HL-60 (cell line): ENCODE data around the gene IGF2BP3.

Experiments
- DNase-seq, 2 experiments: peaks; one replicate each; pipeline ENCODE4 v3.0.0-alpha.2; 2010 to 2020; ENCODE audit warnings: low read depth in 1 of 2, low spot score in 1 of 2
- H3K27ac ChIP-seq: fragments of 250-450 bp; sonication (Bioruptor Pico); replicated peaks from 2 replicates; pipeline ENCODE4 v1.5.1; 2020; ENCODE audit warnings: mild to moderate bottlenecking, moderate library complexity
- H3K27me3 ChIP-seq: fragments of 250-450 bp; sonication (Bioruptor Pico); 2 replicates; pipeline ENCODE4 v1.5.1; 2021; ENCODE audit warnings: mild to moderate bottlenecking, moderate library complexity; ENCODE audit not compliant: insufficient read depth, poor library complexity, severe bottlenecking
- H3K4me3 ChIP-seq: replicated peaks from 2 replicates; pipeline ENCODE4 v1.5.1; 2011; ENCODE audit warnings: mild to moderate bottlenecking, control low read depth, low read length; ENCODE audit not compliant: insufficient read depth
- GABPA ChIP-seq: IDR thresholded peaks from 2 replicates; pipeline ENCODE4 v1.6.1; 2012; ENCODE audit warnings: low read depth
- POLR2AphosphoS5 ChIP-seq: IDR thresholded peaks from 2 replicates; pipeline ENCODE4 v1.6.1; 2012; ENCODE audit warnings: low read depth
- SPI1 ChIP-seq: IDR thresholded peaks from 2 replicates; pipeline ENCODE4 v1.6.1; 2012; ENCODE audit warnings: low read depth, mild to moderate bottlenecking, borderline replicate concordance
- TF ChIP-seq, protein P1 (sequence below): IDR thresholded peaks from one replicate; pipeline ENCODE4 v1.5.1; 2011; ENCODE audit warnings: low read length, control low read depth, inconsistent platforms; ENCODE audit not compliant: insufficient read depth
- TF ChIP-seq, protein P2 (sequence below): IDR thresholded peaks from 2 replicates; pipeline ENCODE4 v1.6.1; 2012; ENCODE audit warnings: low read depth; ENCODE audit not compliant: insufficient replicate concordance

Gene IGF2BP3

DNA sequence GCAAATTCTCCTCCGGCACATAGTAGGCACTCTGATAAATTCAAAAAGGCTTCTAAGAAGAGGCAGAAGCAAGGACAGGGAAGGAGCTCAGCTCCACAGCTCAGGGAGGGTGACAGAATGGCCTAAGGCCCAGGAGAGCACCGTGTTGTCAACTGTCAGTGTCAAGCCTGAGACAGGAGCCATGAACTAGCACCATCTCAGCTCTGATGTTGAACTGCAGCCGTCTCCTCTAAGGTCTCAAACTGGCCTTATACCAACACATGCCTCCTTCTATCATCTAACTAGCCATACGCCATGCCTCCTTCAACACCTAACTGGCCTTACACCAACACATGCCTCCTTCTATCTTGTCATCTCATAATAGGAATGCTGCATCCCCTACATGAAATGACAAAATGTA, 73.0 kb downstream of the IGF2BP3 start:
- DNase-seq: no peak
- no peak overlapping the region for H3K27ac ChIP-seq
- TF ChIP-seq, protein P1, sequence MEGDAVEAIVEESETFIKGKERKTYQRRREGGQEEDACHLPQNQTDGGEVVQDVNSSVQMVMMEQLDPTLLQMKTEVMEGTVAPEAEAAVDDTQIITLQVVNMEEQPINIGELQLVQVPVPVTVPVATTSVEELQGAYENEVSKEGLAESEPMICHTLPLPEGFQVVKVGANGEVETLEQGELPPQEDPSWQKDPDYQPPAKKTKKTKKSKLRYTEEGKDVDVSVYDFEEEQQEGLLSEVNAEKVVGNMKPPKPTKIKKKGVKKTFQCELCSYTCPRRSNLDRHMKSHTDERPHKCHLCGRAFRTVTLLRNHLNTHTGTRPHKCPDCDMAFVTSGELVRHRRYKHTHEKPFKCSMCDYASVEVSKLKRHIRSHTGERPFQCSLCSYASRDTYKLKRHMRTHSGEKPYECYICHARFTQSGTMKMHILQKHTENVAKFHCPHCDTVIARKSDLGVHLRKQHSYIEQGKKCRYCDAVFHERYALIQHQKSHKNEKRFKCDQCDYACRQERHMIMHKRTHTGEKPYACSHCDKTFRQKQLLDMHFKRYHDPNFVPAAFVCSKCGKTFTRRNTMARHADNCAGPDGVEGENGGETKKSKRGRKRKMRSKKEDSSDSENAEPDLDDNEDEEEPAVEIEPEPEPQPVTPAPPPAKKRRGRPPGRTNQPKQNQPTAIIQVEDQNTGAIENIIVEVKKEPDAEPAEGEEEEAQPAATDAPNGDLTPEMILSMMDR: no peak
- TF ChIP-seq, protein P2, sequence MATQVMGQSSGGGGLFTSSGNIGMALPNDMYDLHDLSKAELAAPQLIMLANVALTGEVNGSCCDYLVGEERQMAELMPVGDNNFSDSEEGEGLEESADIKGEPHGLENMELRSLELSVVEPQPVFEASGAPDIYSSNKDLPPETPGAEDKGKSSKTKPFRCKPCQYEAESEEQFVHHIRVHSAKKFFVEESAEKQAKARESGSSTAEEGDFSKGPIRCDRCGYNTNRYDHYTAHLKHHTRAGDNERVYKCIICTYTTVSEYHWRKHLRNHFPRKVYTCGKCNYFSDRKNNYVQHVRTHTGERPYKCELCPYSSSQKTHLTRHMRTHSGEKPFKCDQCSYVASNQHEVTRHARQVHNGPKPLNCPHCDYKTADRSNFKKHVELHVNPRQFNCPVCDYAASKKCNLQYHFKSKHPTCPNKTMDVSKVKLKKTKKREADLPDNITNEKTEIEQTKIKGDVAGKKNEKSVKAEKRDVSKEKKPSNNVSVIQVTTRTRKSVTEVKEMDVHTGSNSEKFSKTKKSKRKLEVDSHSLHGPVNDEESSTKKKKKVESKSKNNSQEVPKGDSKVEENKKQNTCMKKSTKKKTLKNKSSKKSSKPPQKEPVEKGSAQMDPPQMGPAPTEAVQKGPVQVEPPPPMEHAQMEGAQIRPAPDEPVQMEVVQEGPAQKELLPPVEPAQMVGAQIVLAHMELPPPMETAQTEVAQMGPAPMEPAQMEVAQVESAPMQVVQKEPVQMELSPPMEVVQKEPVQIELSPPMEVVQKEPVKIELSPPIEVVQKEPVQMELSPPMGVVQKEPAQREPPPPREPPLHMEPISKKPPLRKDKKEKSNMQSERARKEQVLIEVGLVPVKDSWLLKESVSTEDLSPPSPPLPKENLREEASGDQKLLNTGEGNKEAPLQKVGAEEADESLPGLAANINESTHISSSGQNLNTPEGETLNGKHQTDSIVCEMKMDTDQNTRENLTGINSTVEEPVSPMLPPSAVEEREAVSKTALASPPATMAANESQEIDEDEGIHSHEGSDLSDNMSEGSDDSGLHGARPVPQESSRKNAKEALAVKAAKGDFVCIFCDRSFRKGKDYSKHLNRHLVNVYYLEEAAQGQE: no peak
- TF ChIP-seq GABPA (no peak), SPI1 (no peak), POLR2AphosphoS5 (no peak)
- H3K4me3 ChIP-seq: no peak overlapping the region
- H3K27me3 ChIP-seq: no peaks in the 10 kb centered on the region

DNA sequence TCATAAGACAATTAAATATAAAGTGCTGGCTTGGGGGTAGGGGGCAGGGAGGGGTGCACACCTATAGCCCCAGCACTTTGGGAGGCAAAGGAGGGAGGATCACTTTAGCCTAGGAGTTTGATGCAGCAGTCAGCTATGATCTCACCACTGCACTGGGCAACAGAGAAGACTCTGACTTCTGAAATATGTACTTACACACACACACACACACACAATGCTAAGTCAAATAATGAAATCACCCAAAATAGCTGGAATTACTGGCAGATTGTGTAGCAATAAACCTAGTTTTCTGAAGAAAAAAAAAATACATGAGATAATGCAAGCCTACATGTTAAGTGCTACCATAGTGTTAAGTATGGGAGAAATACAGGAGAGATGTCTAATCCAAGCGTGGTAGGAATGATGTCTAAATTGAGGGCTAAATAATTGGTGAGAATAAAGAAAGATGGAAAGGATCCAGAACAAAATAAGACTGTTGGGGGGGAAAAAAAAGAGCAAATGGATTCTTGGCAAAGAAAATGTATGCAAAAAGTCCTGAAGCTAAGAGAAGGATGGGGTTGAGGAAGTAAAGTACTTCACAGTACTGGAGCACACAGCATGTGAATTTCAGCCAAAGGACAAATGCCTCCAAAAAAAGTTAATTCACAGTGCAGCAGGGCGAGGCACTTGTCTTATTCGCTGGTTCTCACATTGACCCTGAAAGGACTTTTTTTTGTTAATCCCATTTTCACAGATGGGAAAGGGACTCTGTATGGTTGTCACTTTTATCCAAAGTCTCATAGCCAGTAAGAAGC, 73.9 kb downstream of the IGF2BP3 start:
- H3K27me3 ChIP-seq: no peaks in the 10 kb centered on the region
- no peak for TF ChIP-seq POLR2AphosphoS5
- TF ChIP-seq SPI1: no peak
- TF ChIP-seq, protein P2: no peak
- TF ChIP-seq GABPA: no peak
- TF ChIP-seq, protein P1: no peak
- DNase-seq: no peak
- no peak overlapping the region for H3K4me3 ChIP-seq
- no peak overlapping the region for H3K27ac ChIP-seq

DNA sequence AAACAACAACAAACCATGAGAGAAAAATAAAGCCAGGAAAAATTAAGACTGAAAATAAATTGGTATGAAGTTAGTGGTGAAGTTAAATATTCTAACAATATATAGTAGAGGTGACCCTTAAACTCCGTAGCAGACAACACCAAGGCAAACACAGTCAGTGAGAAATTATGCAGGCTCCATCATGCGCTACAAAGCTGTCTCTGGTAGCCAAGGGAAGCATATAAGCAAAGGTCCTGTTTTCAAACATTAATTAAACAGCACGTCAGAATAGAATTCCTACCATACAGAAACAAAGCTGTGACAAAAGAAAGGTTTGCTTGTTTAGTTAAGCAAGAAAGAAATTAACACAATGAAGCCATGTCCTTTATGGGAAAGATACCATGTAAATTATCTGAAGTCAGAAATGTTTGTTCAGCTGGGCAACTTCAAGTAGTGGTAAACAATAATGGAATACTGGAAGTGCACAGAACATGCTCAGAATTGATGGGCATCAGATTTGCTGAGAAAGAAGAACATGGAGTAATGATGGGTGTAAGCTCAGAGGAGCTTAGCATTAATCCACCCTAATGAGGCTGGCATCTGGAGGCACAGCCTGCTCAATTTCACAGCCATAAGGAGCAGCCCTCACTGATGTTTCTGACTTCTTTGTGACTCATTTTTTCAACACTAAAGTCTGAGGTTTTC, 75.7 kb downstream of the IGF2BP3 start:
- no peak overlapping the region for H3K27ac ChIP-seq
- TF ChIP-seq POLR2AphosphoS5: no peak
- H3K4me3 ChIP-seq: no peak overlapping the region
- DNase-seq: no peak
- no peaks in the 10 kb centered on the region for H3K27me3 ChIP-seq

DNA sequence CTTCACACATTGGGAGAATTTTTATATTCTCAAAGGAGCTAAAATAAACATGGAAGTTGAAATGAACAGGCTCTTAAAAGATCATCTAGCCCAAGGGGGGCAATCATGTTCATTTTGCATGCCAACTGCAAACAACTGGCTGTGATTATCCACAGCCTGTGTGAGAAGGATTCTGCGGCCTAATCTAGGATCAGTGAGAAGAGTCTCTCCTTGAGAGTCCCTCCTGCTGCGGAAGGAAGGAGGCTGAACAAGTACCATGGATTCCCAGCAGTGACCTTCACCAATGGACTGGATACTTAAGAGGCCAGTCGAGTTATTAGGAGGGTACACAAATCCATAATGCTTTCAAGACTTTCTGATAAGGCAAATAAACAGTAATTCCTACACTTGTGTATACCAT, 76.7 kb downstream of the IGF2BP3 start:
- H3K4me3 ChIP-seq: no peak overlapping the region
- DNase-seq: no peak
- TF ChIP-seq, protein P2: no peak
- no peak for TF ChIP-seq SPI1
- TF ChIP-seq, protein P1: no peak
- no peak for TF ChIP-seq GABPA
- no peak for TF ChIP-seq POLR2AphosphoS5
- H3K27me3 ChIP-seq: no peaks in the 10 kb centered on the region
- no peak overlapping the region for H3K27ac ChIP-seq
